Raji (cell line): Measurements from ENCODE around the gene CEACAM19.

Experiments
- POLR2A ChIP-seq: IDR thresholded peaks from 2 replicates; pipeline ENCODE4 v1.6.1; 2011; ENCODE audit warnings: low read depth, low read length, control low read depth; ENCODE audit not compliant: insufficient read depth

The CEACAM19 gene

GRCh38 chr19:44643605-44644401 lies 27.5 kb upstream of the CEACAM19 start, which contains the start of gene PVR:
PVR (plus strand) TSS chr19:44643910; CDS start chr19:44644097, 187 bp downstream.
- no peak for TF ChIP-seq POLR2A

DNA sequence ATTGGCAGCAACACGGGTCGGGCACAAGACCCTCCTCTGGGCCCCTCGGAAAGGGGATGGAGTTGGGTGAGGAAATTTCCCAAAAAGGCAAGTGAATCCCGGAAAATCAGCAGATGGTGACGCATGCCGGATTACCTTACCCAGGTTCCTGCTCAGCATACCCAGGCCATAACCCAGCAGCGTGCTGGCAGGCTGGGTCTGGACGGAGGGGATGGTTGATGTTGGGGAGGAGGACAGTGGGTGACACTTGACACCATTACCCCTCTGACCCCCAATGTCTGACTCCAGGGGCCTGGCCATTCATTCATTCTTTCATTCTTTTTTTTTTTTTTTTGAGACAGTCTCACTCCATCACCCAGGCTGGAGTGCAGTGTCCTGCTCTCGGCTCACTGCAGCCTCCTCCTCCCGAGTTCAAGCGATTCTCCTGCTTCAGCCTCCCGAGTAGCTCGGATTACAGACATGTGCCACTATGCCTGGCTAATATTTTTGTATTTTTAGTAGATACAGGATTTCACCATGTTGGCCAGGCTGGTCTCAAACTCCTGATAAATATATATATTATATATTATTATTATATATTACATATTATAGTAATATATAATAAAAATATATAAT lies 26.8 kb upstream of the CEACAM19 start:
- TF ChIP-seq POLR2A: no peak

DNA sequence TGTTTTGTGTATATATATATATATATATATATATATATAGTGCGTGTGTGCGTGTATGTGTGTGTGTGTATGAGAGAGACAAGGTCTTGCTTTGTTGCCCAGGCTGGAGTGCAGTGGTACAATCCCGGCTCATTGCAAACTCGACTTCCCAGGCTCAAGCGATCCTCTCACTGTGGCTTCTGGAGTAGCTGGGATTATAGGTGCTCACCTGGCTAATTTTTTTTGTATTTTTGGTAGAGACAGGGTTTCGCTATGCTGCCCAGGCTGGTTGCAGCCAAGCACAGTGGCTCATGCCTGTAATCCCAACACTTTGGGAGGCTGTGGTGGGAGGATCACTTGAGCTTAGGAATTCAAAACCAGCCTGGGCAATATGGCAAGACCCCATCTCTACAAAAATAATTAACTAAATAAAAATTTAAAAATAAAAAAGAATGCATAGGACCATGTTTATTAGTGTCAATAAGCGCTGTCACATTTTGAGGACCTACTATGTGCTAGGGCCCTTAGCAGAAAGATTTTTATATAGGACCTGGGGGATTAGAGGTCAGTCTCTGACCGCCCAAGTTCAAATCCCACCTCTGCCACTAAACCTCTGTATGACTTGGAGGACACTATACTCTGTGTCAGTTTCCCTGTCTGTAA lies 25.8 kb upstream of the CEACAM19 start:
- TF ChIP-seq POLR2A: no peak

- no peak for TF ChIP-seq POLR2A
Observed at GRCh38 chr19:44646049-44646416, 25.2 kb upstream of the CEACAM19 start.

- TF ChIP-seq POLR2A: no peak
Observed at GRCh38 chr19:44647144-44647543, 24.1 kb upstream of the CEACAM19 start.

DNA sequence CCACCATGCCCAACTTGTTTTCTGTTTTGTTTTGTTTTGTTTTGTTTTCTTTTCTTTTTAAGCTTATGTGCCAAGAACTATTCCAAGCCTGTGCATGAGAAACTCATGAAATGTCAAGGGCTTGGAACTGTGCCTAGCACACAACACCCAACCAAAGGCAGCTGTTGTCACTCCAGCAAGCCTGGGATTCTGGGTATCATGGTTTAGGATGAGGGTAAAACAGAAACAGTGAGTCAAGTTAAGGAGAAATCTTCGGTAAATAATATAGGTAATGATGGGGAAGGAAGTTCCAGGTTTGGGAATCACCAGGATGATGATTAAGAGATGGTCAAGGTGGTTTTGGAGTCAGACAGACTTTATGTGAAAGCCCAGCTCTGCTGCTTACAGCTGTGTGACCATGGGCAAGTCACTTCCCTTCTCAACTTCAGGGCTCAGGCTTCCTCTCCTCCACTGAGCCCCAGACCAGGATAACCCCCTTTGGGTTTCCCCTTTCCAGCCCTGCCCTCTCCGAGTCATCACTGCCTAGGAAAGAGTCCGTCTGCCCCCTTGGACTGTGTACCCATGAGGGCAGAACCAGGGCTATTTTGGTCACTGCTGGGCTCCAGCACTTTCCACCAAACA lies 22.5 kb upstream of the CEACAM19 start:
- TF ChIP-seq POLR2A: no peak

DNA sequence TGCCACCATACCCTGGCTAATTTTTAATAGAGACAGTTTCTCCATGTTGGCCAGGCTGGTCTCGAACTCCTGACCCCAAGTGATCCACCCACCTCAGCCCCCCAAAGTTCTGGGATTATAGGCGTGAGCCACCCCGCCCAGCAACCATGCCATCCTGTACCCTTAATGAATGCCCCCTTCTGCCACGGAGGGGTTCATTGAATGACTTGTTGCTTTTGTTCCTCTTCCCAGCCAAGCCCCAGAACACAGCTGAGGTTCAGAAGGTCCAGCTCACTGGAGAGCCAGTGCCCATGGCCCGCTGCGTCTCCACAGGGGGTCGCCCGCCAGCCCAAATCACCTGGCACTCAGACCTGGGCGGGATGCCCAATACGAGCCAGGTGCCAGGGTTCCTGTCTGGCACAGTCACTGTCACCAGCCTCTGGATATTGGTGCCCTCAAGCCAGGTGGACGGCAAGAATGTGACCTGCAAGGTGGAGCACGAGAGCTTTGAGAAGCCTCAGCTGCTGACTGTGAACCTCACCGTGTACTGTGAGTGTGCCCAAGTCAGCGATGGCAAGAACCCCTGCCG lies 21.6 kb upstream of the CEACAM19 start:
- TF ChIP-seq POLR2A: no peak

- TF ChIP-seq POLR2A: no peak
Observed at GRCh38 chr19:44653343-44653742, 17.9 kb upstream of the CEACAM19 start.

GRCh38 chr19:44653977-44654774 lies 17.1 kb upstream of the CEACAM19 start:
- no peak for TF ChIP-seq POLR2A

DNA sequence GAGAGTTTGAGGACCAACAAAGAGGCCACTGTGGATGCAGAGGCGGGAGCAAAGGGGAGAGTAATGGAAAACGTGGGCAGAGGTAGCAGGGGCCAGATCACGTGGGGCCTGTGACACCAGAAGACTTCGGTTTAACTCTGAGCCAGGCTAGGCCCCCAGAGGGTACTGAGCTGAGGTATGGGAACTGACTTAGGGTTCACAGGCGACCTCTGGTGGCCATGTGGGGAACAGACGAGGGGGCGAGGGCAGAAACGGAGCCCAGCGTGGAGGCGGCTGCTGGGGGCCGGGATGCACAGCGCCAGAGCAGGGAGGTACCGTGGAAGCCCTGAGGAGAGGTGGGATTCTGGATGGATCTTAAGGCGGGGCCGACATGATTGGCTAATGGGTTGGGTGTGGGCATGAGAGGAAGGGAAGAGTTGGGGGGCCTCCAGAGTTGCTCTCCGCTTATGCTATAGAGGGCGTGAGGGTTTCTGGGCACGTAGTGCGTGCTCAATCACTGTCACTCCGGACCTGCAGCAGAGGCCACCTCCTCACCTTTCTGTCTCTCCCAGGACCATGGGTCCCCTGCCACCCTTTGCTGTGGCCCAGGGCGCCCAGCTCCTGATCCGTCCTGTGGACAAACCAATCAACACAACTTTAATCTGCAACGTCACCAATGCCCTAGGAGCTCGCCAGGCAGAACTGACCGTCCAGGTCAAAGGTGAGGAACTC lies 13.9 kb upstream of the CEACAM19 start:
- no peak for TF ChIP-seq POLR2A

- TF ChIP-seq POLR2A: no peak
Observed at GRCh38 chr19:44658069-44658733, 13.1 kb upstream of the CEACAM19 start.

GRCh38 chr19:44660081-44660480 lies 11.2 kb upstream of the CEACAM19 start:
- no peak for TF ChIP-seq POLR2A

DNA sequence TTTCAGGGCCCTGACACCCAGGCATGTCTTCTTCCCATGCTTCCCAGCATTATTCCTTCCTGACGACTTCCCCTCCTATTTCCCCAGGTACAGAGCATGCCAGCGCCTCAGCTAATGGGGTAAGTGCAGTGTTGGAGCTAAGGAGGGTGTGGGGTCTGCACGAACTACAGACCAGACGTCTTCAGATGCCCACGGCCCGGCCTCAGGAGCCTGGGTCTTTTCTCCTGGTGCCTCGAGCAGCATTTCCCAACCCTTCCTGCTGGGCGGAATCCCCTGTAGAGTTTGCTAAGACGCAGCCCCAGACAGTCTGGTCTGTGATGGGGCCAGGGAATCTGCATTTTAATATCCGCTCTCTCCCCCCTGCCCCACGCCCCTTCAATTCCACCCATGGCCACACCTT lies 10.1 kb upstream of the CEACAM19 start:
- no peak for TF ChIP-seq POLR2A

DNA sequence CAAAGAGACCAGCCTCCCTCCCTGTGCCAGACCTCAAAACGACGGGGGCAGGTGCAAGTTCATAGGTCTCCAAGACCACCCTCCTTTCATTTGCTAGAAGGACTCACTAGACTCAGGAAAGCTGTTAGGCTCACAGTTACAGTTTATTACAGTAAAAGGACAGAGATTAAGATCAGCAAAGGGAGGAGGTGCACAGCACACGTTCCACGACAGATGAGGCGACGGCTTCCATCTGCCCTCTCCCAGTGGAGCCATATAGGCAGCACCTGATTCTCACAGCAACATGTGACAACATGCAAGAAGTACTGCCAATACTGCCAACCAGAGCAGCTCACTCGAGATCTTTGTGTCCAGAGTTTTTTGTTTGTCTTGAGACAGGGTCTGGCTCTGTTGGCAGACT lies 9.4 kb upstream of the CEACAM19 start:
- no peak for TF ChIP-seq POLR2A
